Fibroblast of the aortic adventitia (primary cell): ENCODE data around the gene C2CD4A. TPM values are rescaled to one million over a fixed set of nuclear protein-coding genes. Genes with fewer than 3 reads are reported as not detected.

Experiments
- DNase-seq: peaks from one replicate; pipeline ENCODE4 v3.0.0-alpha.2; 2010; ENCODE audit warnings: low read depth
- H3K4me3 ChIP-seq: 2 replicates; pipeline ENCODE4 v1.5.1; 2011; ENCODE audit warnings: low read depth, mild to moderate bottlenecking, control low read depth, low read length, moderate library complexity
- total RNA-seq: library from RNA; depleted of rRNA; stranded (reverse); fragments of >200 nt; gene quantifications from 2 replicates; pipeline ENCODE4 v1.2.3, GENCODE V29; 2012; ENCODE audit warnings: low replicate concordance
- TF ChIP-seq, protein P1 (sequence below): IDR thresholded peaks from 2 replicates; pipeline ENCODE4 v1.5.1; 2011; ENCODE audit warnings: mild to moderate bottlenecking, low read length, control low read depth, inconsistent platforms; ENCODE audit not compliant: insufficient read depth

C2CD4A gene
- not detected in 2 replicates for total RNA-seq

GRCh38 chr15:62066663-62067447, at the start of gene C2CD4A:
TSS of gene C2CD4A (plus strand) at chr15:62066977. CDS start at chr15:62067614, 637 bp downstream.
- H3K4me3 ChIP-seq, result peak within 1 kb of the TSS; percentile 32
- peak; percentile 44 for DNase-seq
- TF ChIP-seq, protein P1, sequence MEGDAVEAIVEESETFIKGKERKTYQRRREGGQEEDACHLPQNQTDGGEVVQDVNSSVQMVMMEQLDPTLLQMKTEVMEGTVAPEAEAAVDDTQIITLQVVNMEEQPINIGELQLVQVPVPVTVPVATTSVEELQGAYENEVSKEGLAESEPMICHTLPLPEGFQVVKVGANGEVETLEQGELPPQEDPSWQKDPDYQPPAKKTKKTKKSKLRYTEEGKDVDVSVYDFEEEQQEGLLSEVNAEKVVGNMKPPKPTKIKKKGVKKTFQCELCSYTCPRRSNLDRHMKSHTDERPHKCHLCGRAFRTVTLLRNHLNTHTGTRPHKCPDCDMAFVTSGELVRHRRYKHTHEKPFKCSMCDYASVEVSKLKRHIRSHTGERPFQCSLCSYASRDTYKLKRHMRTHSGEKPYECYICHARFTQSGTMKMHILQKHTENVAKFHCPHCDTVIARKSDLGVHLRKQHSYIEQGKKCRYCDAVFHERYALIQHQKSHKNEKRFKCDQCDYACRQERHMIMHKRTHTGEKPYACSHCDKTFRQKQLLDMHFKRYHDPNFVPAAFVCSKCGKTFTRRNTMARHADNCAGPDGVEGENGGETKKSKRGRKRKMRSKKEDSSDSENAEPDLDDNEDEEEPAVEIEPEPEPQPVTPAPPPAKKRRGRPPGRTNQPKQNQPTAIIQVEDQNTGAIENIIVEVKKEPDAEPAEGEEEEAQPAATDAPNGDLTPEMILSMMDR, result peak; percentile 30

DNA sequence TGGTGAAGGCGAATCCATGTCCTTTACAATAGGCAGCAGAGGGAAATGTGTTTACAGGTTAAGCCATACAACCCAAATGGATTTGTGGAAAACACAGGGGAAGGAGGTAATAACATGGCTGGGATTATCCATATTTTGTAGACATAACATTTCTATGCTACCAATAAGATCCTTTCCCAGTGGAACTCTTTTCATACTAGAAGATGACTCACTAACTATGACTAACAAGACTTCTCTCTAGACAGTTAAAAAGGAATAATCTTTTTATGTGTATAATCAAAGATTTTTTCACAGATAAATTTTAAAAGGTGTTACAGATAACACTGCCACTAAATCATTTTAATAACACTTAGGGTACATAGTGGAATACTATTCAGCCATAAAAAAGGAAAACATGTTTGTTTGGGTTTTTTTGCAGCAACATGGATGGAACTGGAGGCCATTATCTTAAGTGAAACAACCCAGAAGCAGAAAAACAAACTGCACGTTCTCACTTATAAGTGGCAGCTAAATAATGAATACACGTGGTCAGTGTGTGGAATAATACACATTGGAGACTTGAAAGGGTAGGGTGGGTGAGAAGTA, 46.1 kb upstream of the C2CD4A start:
- TF ChIP-seq, protein P1, result no peak
- no peak overlapping the region for H3K4me3 ChIP-seq
- no peak for DNase-seq

DNA sequence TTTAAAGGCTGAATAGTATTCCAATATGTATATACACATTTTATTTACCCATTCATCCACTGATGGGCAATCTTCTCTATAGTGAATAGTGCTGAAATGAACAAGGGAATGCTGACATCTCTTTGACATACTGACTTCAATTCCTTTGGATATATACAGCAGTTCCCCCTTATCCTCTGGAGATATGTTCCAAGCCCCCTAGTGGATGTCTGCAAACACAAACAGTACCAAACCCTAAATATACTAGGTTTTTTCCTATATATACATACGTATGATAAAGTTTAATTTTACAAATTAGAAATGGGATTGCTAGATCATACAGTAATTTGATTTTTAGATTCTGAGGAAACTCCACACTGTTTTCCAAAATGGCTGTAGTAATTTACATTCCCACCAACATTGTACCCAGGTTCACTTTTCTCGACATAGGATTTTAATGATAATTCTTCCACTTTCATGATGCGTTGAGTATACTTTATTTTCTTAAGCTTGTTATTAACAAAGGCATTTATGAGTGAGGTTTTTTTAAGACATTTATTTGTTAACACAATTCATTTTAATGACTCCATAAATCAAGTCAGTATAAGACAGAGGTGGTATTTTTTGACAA, 44.7 kb upstream of the C2CD4A start:
- no peak for DNase-seq
- H3K4me3 ChIP-seq, result no peak overlapping the region
- TF ChIP-seq, protein P1, result peak; percentile 35

DNA sequence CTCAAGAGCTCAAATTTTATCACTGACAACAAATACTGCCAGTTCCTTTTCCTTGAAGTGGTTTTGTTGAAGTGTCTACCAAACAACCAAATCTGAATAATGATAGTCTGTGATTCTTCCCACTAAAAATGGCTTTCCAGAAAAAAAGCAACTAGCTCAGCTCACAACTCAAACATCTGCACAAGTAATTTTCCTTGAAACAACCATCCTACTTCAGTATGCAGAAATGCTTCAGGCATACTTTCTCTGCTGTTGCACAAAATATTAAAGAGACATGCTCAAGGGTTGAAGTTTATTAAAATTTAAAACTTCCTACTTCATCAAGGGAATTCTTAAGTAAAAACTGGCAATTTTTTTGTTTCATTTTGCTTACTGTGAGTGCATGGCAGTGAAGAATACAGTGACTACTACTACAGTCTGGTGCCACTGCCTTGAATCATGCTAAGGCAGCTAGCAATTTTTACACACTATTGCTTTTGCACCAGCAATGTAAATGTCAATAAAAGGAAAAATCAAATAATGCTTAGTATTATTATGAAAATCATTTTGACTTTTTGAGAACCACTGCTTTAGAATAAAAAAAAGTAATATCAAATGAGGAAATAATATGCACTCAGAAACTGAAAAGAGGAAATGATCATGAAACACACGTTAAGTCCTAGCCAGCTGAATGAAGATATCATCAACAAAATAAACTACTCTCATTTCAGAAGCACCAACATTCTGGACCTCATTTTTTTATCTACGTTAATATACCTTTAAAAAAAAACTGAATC, 40.1 kb upstream of the C2CD4A start:
- TF ChIP-seq, protein P1, result no peak
- no peak for DNase-seq
- H3K4me3 ChIP-seq, result no peak overlapping the region

GRCh38 chr15:62027263-62027565, 39.6 kb upstream of the C2CD4A start:
- no peak overlapping the region for H3K4me3 ChIP-seq
- DNase-seq, result no peak
- TF ChIP-seq, protein P1, result no peak

DNA sequence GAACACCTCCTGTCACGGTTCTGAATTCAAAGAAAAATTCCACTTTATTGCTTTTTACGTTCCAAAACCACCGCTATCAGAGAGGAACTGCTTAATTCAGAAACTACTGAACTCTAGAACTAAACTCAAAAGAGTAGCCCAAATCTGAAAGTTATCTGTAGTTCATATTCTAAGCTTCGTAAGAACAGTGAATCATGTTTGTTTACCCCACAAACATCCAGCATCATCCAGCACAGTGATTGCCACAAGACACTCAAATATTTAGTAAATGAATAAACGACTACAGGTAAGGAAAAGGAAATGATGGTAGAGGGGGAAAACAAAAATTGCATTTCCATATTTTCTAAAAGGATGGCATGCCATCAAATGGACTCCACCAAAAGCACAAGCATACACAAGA, 38.9 kb upstream of the C2CD4A start:
- TF ChIP-seq, protein P1, result no peak
- H3K4me3 ChIP-seq, result no peak overlapping the region
- no peak for DNase-seq
